Stimulated activated CD4-positive, alpha-beta T cell treated with anti-CD3 and anti-CD28 coated beads, Interleukin-12 subunit alpha, Interleukin-12 subunit beta, amount 100 ng/mL, for 24 hours (primary cell): ENCODE data around the gene SH3RF1.
"Not testable (repeated sequence)": the region's sequence is repeated elsewhere in the genome, so short reads cannot be mapped to it uniquely, and the experiment has no call there.

Source experiments
- DNase-seq, 2 experiments: peaks; one replicate each; pipeline ENCODE4 v3.0.0-alpha.2; 2020; ENCODE audit warnings: low read depth in 2 of 2

The SH3RF1 gene

GRCh38 chr4:169225812-169226211 lies 44.9 kb downstream of the SH3RF1 start:
- no peak for DNase-seq

GRCh38 chr4:169225058-169225751 lies 45.6 kb downstream of the SH3RF1 start:
- DNase-seq: no peak

GRCh38 chr4:169222761-169223160 lies 48.0 kb downstream of the SH3RF1 start:
- no peak for DNase-seq

GRCh38 chr4:169221662-169222061 lies 49.1 kb downstream of the SH3RF1 start:
- DNase-seq: no peak

- no peak for DNase-seq
Observed at GRCh38 chr4:169220854-169221411, 49.8 kb downstream of the SH3RF1 start.

- no peak for DNase-seq
Observed at GRCh38 chr4:169220447-169220846, 50.3 kb downstream of the SH3RF1 start.

GRCh38 chr4:169219440-169219839 lies 51.3 kb downstream of the SH3RF1 start:
- DNase-seq: no peak

- DNase-seq: no peak
Observed at GRCh38 chr4:169215656-169216055, 55.1 kb downstream of the SH3RF1 start.

- no peak for DNase-seq
Observed at GRCh38 chr4:169212981-169213380, 57.8 kb downstream of the SH3RF1 start.

GRCh38 chr4:169210504-169211118 lies 60.1 kb downstream of the SH3RF1 start:
- DNase-seq: no peak

GRCh38 chr4:169209388-169209883 lies 61.3 kb downstream of the SH3RF1 start:
- no peak for DNase-seq

- no peak for DNase-seq
Observed at GRCh38 chr4:169208516-169208915, 62.2 kb downstream of the SH3RF1 start.

- DNase-seq: no peak
Observed at GRCh38 chr4:169208090-169208455, 62.7 kb downstream of the SH3RF1 start.

- DNase-seq: no peak
Observed at GRCh38 chr4:169207436-169208089, 63.2 kb downstream of the SH3RF1 start.

- DNase-seq: no peak
Observed at GRCh38 chr4:169205744-169206080, 65.0 kb downstream of the SH3RF1 start.

GRCh38 chr4:169205075-169205743 lies 65.5 kb downstream of the SH3RF1 start:
- DNase-seq: no peak

- no peak for DNase-seq
Observed at GRCh38 chr4:169203891-169204290, 66.9 kb downstream of the SH3RF1 start.

GRCh38 chr4:169203278-169203677 lies 67.5 kb downstream of the SH3RF1 start:
- DNase-seq: not testable (repeated sequence)

- DNase-seq: no peak
Observed at GRCh38 chr4:169202878-169203277, 67.9 kb downstream of the SH3RF1 start.

GRCh38 chr4:169202145-169202699 lies 68.5 kb downstream of the SH3RF1 start:
- DNase-seq: no peak

GRCh38 chr4:169201222-169202144 lies 69.3 kb downstream of the SH3RF1 start:
- DNase-seq: no peak
